Femur (tissue), 1 donor: ENCODE results near the gene ALX4.

Source experiments
- DNase-seq: peaks from one replicate; pipeline ENCODE4 v3.0.0-alpha.2; 2017

Gene ALX4

DNA sequence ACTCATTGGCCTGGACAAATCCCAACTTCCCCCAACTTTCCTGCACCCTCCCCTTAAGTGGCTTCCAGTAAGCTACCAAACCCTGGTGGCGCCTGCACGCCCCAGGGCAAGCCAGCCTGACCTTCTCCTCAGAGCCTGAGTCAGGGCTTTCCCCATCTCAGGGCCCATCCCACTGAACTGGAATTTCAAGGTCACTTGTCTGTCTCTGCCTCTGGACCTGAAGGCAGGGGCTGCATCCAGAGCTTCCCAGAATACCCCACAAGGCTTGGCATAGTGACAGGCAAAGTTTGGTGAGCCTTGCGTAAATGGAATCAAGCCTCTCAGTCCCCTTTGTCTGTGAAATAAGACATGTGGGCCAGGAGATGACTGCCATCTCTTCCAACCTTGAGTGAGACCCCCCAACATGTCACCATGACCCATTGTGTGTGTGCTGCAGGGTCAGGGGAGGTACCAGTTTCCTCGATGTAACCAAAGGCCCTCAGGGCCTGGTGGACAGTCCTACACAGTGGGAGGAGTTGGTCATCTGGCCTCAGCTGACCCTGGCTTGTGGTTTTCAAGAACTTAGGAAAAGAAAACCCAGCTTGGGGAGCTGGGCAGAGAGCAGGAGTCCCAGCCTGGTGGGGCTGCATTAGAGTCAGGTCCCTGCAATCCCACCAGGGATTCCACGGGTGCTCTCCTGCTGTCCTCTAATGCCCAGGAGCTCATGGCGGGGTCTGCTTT, 8.9 kb downstream of the ALX4 start:
- no peak for DNase-seq

DNA sequence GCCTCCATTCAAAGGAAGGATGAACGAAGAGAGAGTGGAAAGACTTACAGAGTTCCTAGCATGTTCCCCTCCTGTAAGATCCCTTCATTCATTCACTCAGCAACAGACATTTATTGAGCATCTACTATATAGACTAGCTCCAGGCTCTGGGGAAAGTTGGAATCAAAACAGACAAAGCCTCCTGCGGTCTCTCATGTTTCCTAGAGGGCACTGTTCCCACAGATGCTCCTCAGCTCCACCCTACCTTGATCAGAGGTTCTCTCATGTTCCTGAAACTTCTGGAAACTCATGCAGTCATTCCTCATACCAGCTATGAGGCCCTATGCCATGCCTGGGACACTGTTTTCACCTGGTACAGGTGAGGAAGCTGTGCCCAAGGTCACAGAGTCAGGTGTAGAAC, 11.1 kb downstream of the ALX4 start:
- no peak for DNase-seq

GRCh38 chr11:44290208-44290607, 19.7 kb downstream of the ALX4 start:
- DNase-seq = no peak

DNA sequence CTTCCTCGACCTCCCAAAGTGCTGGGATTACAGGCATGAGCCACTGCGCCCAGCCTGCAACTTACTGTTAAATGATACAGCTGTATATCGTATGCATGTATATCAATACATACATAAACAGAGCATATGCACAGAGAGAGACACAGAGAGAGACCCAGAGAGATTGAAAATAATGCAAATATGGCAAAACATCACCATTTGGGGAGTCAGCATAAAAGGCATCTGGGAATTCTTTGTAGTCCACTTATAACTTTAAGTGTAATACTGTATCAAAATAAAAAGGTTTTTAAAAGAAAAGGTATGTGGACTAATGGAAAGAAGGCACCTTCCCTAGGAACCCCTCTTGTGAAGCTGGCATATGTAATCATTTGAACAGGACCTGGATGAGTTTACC, 21.8 kb downstream of the ALX4 start:
- no peak for DNase-seq

- DNase-seq = no peak
Observed at GRCh38 chr11:44286911-44287310, 23.0 kb downstream of the ALX4 start.

DNA sequence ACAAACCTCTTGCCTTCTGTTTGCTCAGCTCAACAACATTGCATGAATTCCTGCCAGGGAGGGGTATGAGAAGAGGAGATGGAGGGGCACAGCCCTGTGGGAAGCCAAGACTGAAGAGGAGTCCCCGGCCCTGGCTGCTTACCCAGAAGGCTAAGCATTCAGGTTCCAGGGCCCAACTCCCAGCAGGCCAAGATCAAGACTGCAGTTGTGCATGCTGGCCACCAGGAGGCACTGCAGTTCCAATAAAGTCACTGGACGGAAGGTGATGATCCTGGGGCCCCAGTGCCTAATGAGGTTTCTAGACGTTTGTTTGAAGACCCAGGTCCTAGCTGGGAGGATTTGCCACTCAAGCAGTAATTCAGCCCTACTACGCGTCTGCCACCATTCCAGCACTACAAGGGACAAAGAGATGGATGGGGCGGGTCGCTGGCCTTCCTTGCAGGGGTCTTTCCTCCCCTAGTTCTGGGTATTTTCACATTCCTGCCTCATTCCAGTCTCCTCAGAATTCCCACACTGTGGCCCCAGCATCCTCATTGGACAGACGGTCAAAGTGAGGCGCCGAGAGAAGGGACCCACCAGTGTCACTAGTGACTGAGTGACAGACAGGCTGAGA, 23.6 kb downstream of the ALX4 start:
- peak; percentile 62 for DNase-seq

- no peak for DNase-seq
Observed at GRCh38 chr11:44285756-44286155, 24.2 kb downstream of the ALX4 start.

GRCh38 chr11:44282620-44283019, 27.3 kb downstream of the ALX4 start:
- no peak for DNase-seq

DNA sequence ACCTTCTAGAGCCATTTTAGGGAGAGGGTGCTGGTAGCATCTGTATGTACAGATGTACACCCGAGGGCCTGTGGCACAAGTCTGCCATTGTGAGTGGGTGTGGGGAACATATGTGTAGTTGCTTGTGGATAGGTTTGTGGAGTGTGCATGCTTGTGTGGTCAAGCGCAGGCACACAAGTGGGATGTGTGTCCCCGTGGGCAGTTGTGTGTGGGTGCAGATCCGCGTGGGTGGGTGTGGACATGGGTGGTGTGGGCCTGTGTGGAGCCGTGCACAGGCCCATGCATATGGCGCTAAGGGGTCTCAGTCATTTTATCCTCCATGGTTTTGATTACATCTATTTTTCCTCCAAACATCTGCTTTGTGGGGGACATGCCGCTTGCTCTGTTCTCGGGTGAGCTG, 28.8 kb downstream of the ALX4 start:
- no peak for DNase-seq

DNA sequence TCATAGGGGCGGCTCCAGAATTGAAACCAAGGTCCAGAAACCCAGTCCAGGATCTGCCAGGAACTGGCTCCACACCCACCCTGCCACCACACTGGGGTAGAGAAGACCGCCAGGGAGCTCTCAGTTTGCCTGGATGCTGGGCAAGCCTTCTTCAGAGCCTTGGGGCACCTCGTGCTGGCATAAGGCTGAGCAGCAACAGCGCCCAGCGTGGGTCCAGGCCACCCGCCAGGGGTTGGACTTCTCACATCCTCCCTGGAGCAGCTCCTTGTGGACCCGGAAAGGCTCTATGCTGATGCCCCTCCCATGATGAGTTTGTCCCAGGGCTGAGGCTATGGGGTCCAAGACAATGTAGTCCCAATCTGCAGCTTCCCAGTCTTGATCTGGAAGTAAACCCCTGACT, 29.7 kb downstream of the ALX4 start:
- DNase-seq = no peak

- DNase-seq = no peak
Observed at GRCh38 chr11:44279483-44279882, 30.5 kb downstream of the ALX4 start.

DNA sequence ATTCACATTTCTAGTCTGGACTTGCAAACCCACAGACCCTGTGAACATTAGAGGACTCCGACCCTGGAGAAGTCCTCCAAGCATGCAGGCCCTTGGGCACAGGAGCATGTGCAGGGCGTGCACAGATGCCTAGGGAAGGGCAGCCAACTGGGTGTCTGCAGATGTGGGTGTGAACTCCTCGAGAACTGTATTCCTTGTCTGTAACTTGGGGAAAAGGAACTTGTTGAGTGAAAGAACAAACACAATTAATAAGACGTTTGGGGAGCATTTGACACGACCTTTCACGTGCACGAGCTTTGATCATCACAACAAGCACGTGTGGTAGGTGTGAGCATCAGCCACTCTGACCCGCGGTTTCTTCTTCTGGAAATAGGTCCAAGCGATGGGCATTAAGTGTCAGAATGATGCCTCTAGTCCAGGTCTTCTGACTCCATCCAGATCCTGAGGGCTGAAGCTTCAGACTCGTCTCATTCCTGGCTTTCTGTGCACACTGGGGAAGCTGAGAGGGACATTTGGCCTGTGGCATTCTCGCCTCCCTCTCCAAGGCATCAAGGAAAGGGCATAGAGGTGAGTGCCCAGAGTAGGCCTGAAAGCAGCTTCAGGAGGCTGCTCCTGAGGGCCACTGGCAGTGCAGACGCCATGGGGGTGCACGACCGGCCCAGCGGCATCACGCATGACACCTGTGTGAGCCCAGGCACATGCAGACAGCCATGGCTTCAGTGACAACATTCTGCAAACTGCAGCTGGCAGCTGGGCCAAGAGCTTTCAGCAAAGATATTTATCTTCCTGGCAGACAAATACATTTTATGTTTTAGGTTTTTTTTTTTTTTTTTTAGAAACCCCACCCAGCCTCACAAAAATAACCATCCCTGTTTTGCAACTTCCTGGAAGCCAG, 32.5 kb downstream of the ALX4 start:
- no peak for DNase-seq

DNA sequence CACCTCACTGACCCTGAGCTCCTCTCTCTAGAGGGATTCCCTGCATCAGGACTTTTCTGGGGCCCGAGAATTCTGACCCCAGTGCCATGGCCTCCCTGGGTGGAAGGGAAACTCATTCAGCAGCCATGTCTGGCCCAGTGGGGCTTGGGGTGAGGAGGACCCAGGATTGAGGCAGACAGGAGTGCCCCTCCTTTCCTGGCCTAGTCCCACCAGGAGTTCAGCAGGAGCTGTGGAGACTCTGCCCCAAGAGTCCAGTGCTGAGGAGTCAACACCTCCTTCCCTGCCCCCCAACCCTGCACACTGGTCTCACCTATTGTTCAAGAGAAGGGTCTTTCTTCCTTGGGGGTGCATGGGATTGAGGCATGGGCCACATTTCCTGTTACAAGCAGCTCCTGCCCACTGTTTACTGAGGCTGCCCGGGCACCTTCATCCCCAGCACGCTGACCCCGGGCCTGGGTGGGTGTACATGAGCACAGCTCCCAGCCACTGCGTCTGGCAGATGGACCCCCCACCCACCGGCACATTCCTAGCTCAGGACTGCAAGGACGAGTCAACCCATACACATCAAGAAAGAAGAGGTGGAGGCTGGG, 33.9 kb downstream of the ALX4 start:
- DNase-seq = no peak

DNA sequence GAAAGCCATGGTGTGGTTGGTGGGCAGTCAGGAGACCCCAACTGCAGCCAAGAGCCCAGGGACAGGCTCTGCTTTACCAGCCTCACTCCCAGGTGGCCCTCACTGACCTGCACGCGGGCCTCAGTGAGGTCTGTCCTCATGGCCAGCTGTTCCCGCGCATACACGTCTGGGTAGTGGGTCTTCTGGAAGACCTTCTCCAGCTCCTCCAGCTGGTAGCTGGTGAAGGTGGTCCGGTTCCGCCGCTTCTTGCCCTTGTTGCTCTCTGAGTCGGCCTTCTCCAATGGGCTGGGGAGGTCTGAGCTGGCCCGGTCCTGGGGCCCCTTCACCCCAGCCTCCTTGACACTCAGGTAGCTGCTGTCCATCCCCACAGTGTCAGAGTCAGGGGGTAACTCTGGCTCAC, 34.7 kb downstream of the ALX4 start:
- DNase-seq = no peak

GRCh38 chr11:44274404-44274803, 35.5 kb downstream of the ALX4 start:
- no peak for DNase-seq

- no peak for DNase-seq
Observed at GRCh38 chr11:44271286-44271685, 38.7 kb downstream of the ALX4 start.

GRCh38 chr11:44270403-44271273, 39.3 kb downstream of the ALX4 start:
- peak; percentile 52 for DNase-seq

DNA sequence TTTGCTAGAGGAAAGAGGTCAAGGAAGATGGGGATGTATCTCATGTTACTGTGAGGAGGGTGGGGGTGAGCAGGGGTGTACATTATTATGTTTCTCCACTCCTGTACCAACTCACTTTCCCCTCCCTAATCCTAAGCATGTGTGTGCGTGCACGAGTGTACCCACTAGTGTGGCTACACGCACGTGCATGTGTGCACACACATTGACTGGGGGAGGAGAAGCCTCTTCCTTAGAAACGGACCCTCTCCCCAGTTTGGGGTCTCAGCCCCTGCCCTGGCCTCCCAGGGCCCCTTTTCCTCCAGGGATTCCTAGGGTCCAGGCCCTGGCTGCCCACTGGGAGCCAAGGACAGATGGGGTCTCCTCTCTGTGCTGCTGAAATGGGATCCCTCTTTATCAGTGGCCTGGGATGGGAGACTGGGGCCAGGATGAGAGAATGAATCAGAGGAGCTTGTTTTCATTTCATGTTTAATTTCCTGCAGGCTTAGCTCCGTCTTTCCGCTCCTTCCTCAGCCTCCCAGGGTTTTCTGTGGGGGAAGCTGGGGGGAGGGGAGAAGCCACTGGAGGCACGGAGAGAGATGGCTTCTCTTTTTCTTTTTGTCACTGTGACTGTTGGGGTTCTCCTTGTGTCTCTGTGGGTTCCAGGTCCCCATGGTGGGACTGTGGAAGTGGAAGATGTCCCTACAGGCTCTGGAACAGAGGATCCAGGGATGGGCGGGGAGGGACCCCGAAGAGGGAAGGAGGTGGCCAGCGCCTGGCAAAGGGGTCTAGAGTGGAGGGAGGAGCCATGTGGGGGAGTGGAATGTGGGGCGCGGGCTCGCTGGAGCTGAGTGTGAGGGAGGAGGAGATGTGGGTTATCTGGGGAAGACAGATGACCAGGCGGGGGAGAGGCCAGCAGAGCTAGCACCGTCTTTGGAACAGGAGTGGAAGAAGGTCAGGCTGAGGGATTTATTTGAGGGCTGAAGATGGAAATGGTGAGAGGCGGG, 40.3 kb downstream of the ALX4 start:
- no peak for DNase-seq

GRCh38 chr11:44268614-44269080, 41.3 kb downstream of the ALX4 start:
- peak; percentile 15 for DNase-seq

GRCh38 chr11:44267750-44268613, 42.0 kb downstream of the ALX4 start:
- peak; percentile 7 for DNase-seq
